ENCODE results near the gene APOA4. TPM values are rescaled to one million over a fixed set of nuclear protein-coding genes. Genes with fewer than 3 reads are reported as not detected.

The APOA4 gene
- total and polyA plus RNA-seq, 2 donors (not counting 1 experiment from before 2014, with no cell fraction given): not detected

DNA sequence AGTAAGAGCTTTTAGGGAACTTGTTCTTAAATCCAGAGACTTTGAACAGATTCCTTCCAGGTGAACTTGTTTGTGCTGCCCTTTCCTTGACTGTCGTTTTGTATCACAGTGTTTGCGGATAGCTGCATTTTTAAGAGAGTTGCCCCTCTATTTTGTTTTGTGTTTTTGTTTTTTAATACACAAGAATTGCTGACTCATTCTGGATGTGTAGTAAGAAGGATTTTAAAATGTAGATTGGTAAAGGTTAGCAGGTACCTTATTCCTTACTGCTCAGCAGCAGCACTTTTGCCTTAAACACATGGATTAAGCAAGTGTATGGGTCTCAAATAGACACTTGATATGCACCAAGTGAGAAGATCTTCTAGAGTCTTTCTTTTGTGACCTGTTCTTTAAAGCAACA lies 22.5 kb downstream of the APOA4 start:
- H3K9me3 ChIP-seq (ENCODE audit: control extremely low read depth in 1 of 3, control insufficient read depth in 2 of 3, insufficient read depth in 1 of 3, low read length in 2 of 3): no peaks in the 10 kb centered on the region
- ATAC-seq (ENCODE audit: low read depth) (no peak), DNase-seq (no peak)
- peaks cover 0 to 8% (median 0%) of the 10 kb centered on the region in 4 experiments for H3K27me3 ChIP-seq (replicated peaks in 1 of 4; ENCODE audit: control extremely low read depth in 1 of 4, control insufficient read depth in 3 of 4, insufficient read depth in 4 of 4, low read length in 3 of 4)
- no peak overlapping the region for H3K27ac Mint-ChIP-seq
- H3K27ac ChIP-seq (ENCODE audit: low read length in 2 of 2): no peak overlapping the region
- no peaks in the 10 kb centered on the region for H3K36me3 ChIP-seq (replicated peaks in 1 of 2; ENCODE audit: control extremely low read depth in 1 of 2, control insufficient read depth in 1 of 2, extremely low read depth in 1 of 2, insufficient read depth in 2 of 2, low read length in 1 of 2)
- H3K4me3 Mint-ChIP-seq: no peak overlapping the region
- no peak overlapping the region for H3K4me2 ChIP-seq (replicated peaks; ENCODE audit: low read depth, low read length, poor library complexity, severe bottlenecking)
- no peak overlapping the region for H3K4me3 ChIP-seq (ENCODE audit: control extremely low read depth in 1 of 5, extremely low read depth in 1 of 5, insufficient read depth in 1 of 5, low read depth in 2 of 5, low read length in 4 of 5)
- H3K4me1 ChIP-seq (ENCODE audit: control insufficient read depth in 2 of 2, insufficient read depth in 2 of 2, low read length in 2 of 2): no peaks in the 10 kb centered on the region
- POLR2A ChIA-PET: no interaction called here
- no peak for TF ChIP-seq CTCF (IDR thresholded peaks at IDR 0.05)
- TF ChIP-seq EZH2 (IDR thresholded peaks at IDR 0.05; ENCODE audit: borderline replicate concordance, insufficient read depth, low read depth, low read length, poor library complexity, severe bottlenecking): no peak
- CTCF ChIA-PET: interaction anchor here (0.7 to 1.4 kb wide), 2 partner anchors 10 to 23 kb away, joined by 5 to 6 read pairs; partner anchors contain the start of gene APOA4
- H4K20me1 ChIP-seq (ENCODE audit: control insufficient read depth, insufficient read depth, low read length, poor library complexity, severe bottlenecking): no peaks in the 10 kb centered on the region
- H3K9ac ChIP-seq (ENCODE audit: low read length): no peak overlapping the region
- H3K4me1 Mint-ChIP-seq: no peaks in the 10 kb centered on the region
- H3K27me3 Mint-ChIP-seq: peaks cover 39% of the 10 kb centered on the region
- no CpG with 5 or more reads among the region's 2 CpGs for WGBS (ENCODE audit: insufficient coverage)
- no peak overlapping the region for H2AFZ ChIP-seq (ENCODE audit: insufficient read depth, low read depth, low read length, poor library complexity, severe bottlenecking)
- intact Hi-C loops (cut with micrococcal nuclease): no loop called here
- no peaks in the 10 kb centered on the region for H3K79me2 ChIP-seq (ENCODE audit: control insufficient read depth, insufficient read depth, low read length)
- H3K9me3 Mint-ChIP-seq (ENCODE audit: insufficient read depth): no peaks in the 10 kb centered on the region

- CTCF ChIA-PET: no interaction called here
- no peak overlapping the region for H3K27ac ChIP-seq (ENCODE audit: low read length in 2 of 2)
- WGBS (ENCODE audit: insufficient coverage): 70% methylated on average over 5 of the region's 5 CpGs
Observed at GRCh38 chr11:116798368-116798767, 24.7 kb downstream of the APOA4 start.

More at GRCh38 chr11:116798368-116798767, 24.7 kb downstream of the APOA4 start:
- POLR2A ChIA-PET: no interaction called here
- Histone ChIP-seq H2AFZ (ENCODE audit: insufficient read depth, low read depth, low read length, poor library complexity, severe bottlenecking) (no peak overlapping the region), H3K27me3 (replicated peaks in 1 of 4; ENCODE audit: control extremely low read depth in 1 of 4, control insufficient read depth in 3 of 4, insufficient read depth in 4 of 4, low read length in 3 of 4) (peaks cover 0 to 8% (median 0%) of the 10 kb centered on the region in 4 experiments), H3K4me3 (ENCODE audit: control extremely low read depth in 1 of 5, extremely low read depth in 1 of 5, insufficient read depth in 1 of 5, low read depth in 2 of 5, low read length in 4 of 5) (no peak overlapping the region), H3K9ac (ENCODE audit: low read length) (no peak overlapping the region), H3K4me2 (replicated peaks; ENCODE audit: low read depth, low read length, poor library complexity, severe bottlenecking) (no peak overlapping the region), H4K20me1 (ENCODE audit: control insufficient read depth, insufficient read depth, low read length, poor library complexity, severe bottlenecking) (no peaks in the 10 kb centered on the region), H3K9me3 (ENCODE audit: control extremely low read depth in 1 of 3, control insufficient read depth in 2 of 3, insufficient read depth in 1 of 3, low read length in 2 of 3) (no peaks in the 10 kb centered on the region), H3K79me2 (ENCODE audit: control insufficient read depth, insufficient read depth, low read length) (no peaks in the 10 kb centered on the region), H3K36me3 (replicated peaks in 1 of 2; ENCODE audit: control extremely low read depth in 1 of 2, control insufficient read depth in 1 of 2, extremely low read depth in 1 of 2, insufficient read depth in 2 of 2, low read length in 1 of 2) (no peaks in the 10 kb centered on the region), H3K4me1 (ENCODE audit: control insufficient read depth in 2 of 2, insufficient read depth in 2 of 2, low read length in 2 of 2) (no peaks in the 10 kb centered on the region)
- no peak for ATAC-seq (ENCODE audit: low read depth)
- Mint-ChIP-seq H3K27ac (no peak overlapping the region), H3K27me3 (peaks cover 33% of the 10 kb centered on the region), H3K4me1 (no peaks in the 10 kb centered on the region), H3K9me3 (ENCODE audit: insufficient read depth) (no peaks in the 10 kb centered on the region), H3K4me3 (no peak overlapping the region)
- no peak for DNase-seq
- TF ChIP-seq CTCF (IDR thresholded peaks at IDR 0.05): no peak
- no peak for TF ChIP-seq EZH2 (IDR thresholded peaks at IDR 0.05; ENCODE audit: borderline replicate concordance, insufficient read depth, low read depth, low read length, poor library complexity, severe bottlenecking)
- intact Hi-C loops (cut with micrococcal nuclease): loop anchor here (10.0 kb wide), 1 partner anchor 76 kb away; no protein-coding TSS in a partner anchor
